Measurements from ENCODE around the gene EDRF1.

Gene EDRF1

GRCh38 chr10:125788156-125789034 lies 68.9 kb downstream of the EDRF1 start:
- DNase-seq (ENCODE audit: low spot score) = no peak

- no peak for DNase-seq (ENCODE audit: low spot score)
Observed at GRCh38 chr10:125792342-125793300, 73.1 kb downstream of the EDRF1 start.

- DNase-seq (ENCODE audit: low spot score) = no peak
Observed at GRCh38 chr10:125795128-125795527, 75.6 kb downstream of the EDRF1 start.

- DNase-seq (ENCODE audit: low spot score) = no peak
Observed at GRCh38 chr10:125795637-125796190, 76.2 kb downstream of the EDRF1 start.

- no peak for DNase-seq (ENCODE audit: low spot score)
Observed at GRCh38 chr10:125797424-125797823, 77.9 kb downstream of the EDRF1 start.

- no peak for DNase-seq (ENCODE audit: low spot score)
Observed at GRCh38 chr10:125797994-125798662, 78.6 kb downstream of the EDRF1 start.

GRCh38 chr10:125799451-125800182 lies 80.1 kb downstream of the EDRF1 start:
- DNase-seq (ENCODE audit: low spot score) = no peak

- DNase-seq (ENCODE audit: low spot score) = no peak
Observed at GRCh38 chr10:125801574-125801973, 82.1 kb downstream of the EDRF1 start.

- no peak for DNase-seq (ENCODE audit: low spot score)
Observed at GRCh38 chr10:125802131-125802530, 82.6 kb downstream of the EDRF1 start.

GRCh38 chr10:125802739-125803138 lies 83.2 kb downstream of the EDRF1 start:
- DNase-seq (ENCODE audit: low spot score) = no peak

GRCh38 chr10:125808047-125808446 lies 88.5 kb downstream of the EDRF1 start:
- DNase-seq (ENCODE audit: low spot score) = no peak

- DNase-seq (ENCODE audit: low spot score) = no peak
Observed at GRCh38 chr10:125811251-125811650, 91.7 kb downstream of the EDRF1 start.

- DNase-seq (ENCODE audit: low spot score) = no peak
Observed at GRCh38 chr10:125812128-125812750, 92.7 kb downstream of the EDRF1 start.

Measured in iPS-NIHi11 (cell line).